ENCODE measurements around the gene WBP2NL.
A peak's percentile ranks its signal among the peaks of the same experiment; 100 is the strongest.

The WBP2NL gene

GRCh38 chr22:41979423-41980250 is 19.0 kb upstream of the WBP2NL start:
- TF ChIP-seq CTCF (IDR thresholded peaks at IDR 0.05; ENCODE audit: low read depth, low read length) (no peak), EZH2phosphoT487 (IDR thresholded peaks at IDR 0.05; ENCODE audit: low read depth) (no peak)
- Histone ChIP-seq H3K36me3 (replicated peaks; ENCODE audit: low read depth, low read length) (peaks cover 31% of the 10 kb centered on the region), H3K4me1 (ENCODE audit: low read length) (peaks cover 54% of the 10 kb centered on the region), H3K79me2 (ENCODE audit: low read length) (peaks cover 41% of the 10 kb centered on the region), H3K4me3 (ENCODE audit: low read length) (peak overlapping the region; percentile 38), H3K9me3 (ENCODE audit: insufficient read depth, low read length) (no peaks in the 10 kb centered on the region), H4K20me1 (ENCODE audit: insufficient read depth, low read length) (no peaks in the 10 kb centered on the region), H3K27me3 (ENCODE audit: low read depth, low read length) (peaks cover 11% of the 10 kb centered on the region; the same call in 1 of the 2 replicates), H2AFZ (ENCODE audit: low read depth, low read length) (no peak overlapping the region), H3K27ac (ENCODE audit: low read length) (peak overlapping the region; percentile 74), H3K4me2 (ENCODE audit: low read length) (peak overlapping the region; percentile 74), H3K9ac (ENCODE audit: low read length) (peak overlapping the region; percentile 47)

- Histone ChIP-seq H3K79me2 (ENCODE audit: low read length) (peaks cover 31% of the 10 kb centered on the region), H3K4me2 (ENCODE audit: low read length) (no peak overlapping the region), H3K9ac (ENCODE audit: low read length) (no peak overlapping the region), H3K4me3 (ENCODE audit: low read length) (no peak overlapping the region), H3K9me3 (ENCODE audit: insufficient read depth, low read length) (no peaks in the 10 kb centered on the region), H3K4me1 (ENCODE audit: low read length) (peaks cover 30% of the 10 kb centered on the region), H3K36me3 (replicated peaks; ENCODE audit: low read depth, low read length) (peaks cover 49% of the 10 kb centered on the region), H3K27ac (ENCODE audit: low read length) (no peak overlapping the region), H3K27me3 (ENCODE audit: low read depth, low read length) (no peaks in the 10 kb centered on the region), H2AFZ (ENCODE audit: low read depth, low read length) (no peak overlapping the region), H4K20me1 (ENCODE audit: insufficient read depth, low read length) (no peaks in the 10 kb centered on the region)
- TF ChIP-seq CTCF (IDR thresholded peaks at IDR 0.05; ENCODE audit: low read depth, low read length) (no peak), EZH2phosphoT487 (IDR thresholded peaks at IDR 0.05; ENCODE audit: low read depth) (no peak)
Observed at GRCh38 chr22:41982865-41983264, 15.7 kb upstream of the WBP2NL start.

- peaks cover 22% of the 10 kb centered on the region for H3K4me1 ChIP-seq (ENCODE audit: low read length)
- no peaks in the 10 kb centered on the region for H3K27me3 ChIP-seq (ENCODE audit: low read depth, low read length)
- no peak overlapping the region for H3K4me3 ChIP-seq (ENCODE audit: low read length)
- TF ChIP-seq EZH2phosphoT487 (IDR thresholded peaks at IDR 0.05; ENCODE audit: low read depth) (no peak), CTCF (IDR thresholded peaks at IDR 0.05; ENCODE audit: low read depth, low read length) (no peak)
- no peak overlapping the region for H3K27ac ChIP-seq (ENCODE audit: low read length)
- H4K20me1 ChIP-seq (ENCODE audit: insufficient read depth, low read length), result no peaks in the 10 kb centered on the region
- H3K36me3 ChIP-seq (replicated peaks; ENCODE audit: low read depth, low read length), result peaks cover 56% of the 10 kb centered on the region
- peaks cover 26% of the 10 kb centered on the region for H3K79me2 ChIP-seq (ENCODE audit: low read length)
- no peak overlapping the region for H3K4me2 ChIP-seq (ENCODE audit: low read length)
- no peaks in the 10 kb centered on the region for H3K9me3 ChIP-seq (ENCODE audit: insufficient read depth, low read length)
- H2AFZ ChIP-seq (ENCODE audit: low read depth, low read length), result no peak overlapping the region
- no peak overlapping the region for H3K9ac ChIP-seq (ENCODE audit: low read length)
Observed at GRCh38 chr22:41983513-41984405, 14.8 kb upstream of the WBP2NL start.

- Histone ChIP-seq H3K79me2 (ENCODE audit: low read length) (no peaks in the 10 kb centered on the region), H3K27me3 (ENCODE audit: low read depth, low read length) (no peaks in the 10 kb centered on the region), H3K36me3 (replicated peaks; ENCODE audit: low read depth, low read length) (peaks cover 51% of the 10 kb centered on the region), H3K4me2 (ENCODE audit: low read length) (no peak overlapping the region), H4K20me1 (ENCODE audit: insufficient read depth, low read length) (no peaks in the 10 kb centered on the region), H2AFZ (ENCODE audit: low read depth, low read length) (no peak overlapping the region), H3K27ac (ENCODE audit: low read length) (no peak overlapping the region), H3K4me3 (ENCODE audit: low read length) (no peak overlapping the region), H3K4me1 (ENCODE audit: low read length) (no peaks in the 10 kb centered on the region), H3K9me3 (ENCODE audit: insufficient read depth, low read length) (no peaks in the 10 kb centered on the region), H3K9ac (ENCODE audit: low read length) (no peak overlapping the region)
- TF ChIP-seq CTCF (IDR thresholded peaks at IDR 0.05; ENCODE audit: low read depth, low read length) (no peak), EZH2phosphoT487 (IDR thresholded peaks at IDR 0.05; ENCODE audit: low read depth) (no peak)
Observed at GRCh38 chr22:41987276-41987675, 11.3 kb upstream of the WBP2NL start.

Data from OCI-LY3 (cell line).